SK-N-SH (cell line): ENCODE data around the gene DRD2.

ENCODE experiments used
- EP300 ChIP-seq, 2 experiments: IDR thresholded peaks; 2 replicates each; pipeline versions ENCODE4 v1.4.0 to v1.6.1; 2012; ENCODE audit warnings: borderline replicate concordance in 1 of 2, low read depth in 1 of 2, low read length in 1 of 2
- GABPA ChIP-seq: IDR thresholded peaks from 2 replicates; pipeline ENCODE4 v1.4.0; 2012; ENCODE audit warnings: low read depth, mild to moderate bottlenecking
- MXI1 ChIP-seq: IDR thresholded peaks from 2 replicates; pipeline ENCODE4 v1.6.1; 2012; ENCODE audit warnings: mild to moderate bottlenecking, low read depth, low read length, improper control_type of control experiment
- NFIC ChIP-seq: IDR thresholded peaks from 2 replicates; pipeline ENCODE4 v1.4.0; 2012; ENCODE audit warnings: borderline replicate concordance
- POLR2AphosphoS5 ChIP-seq: IDR thresholded peaks from 2 replicates; pipeline ENCODE4 v1.6.1; 2012; ENCODE audit warnings: low read depth, low read length
- RAD21 ChIP-seq: IDR thresholded peaks from 2 replicates; pipeline ENCODE4 v1.6.1; 2012; ENCODE audit warnings: mild to moderate bottlenecking, low read length
- SIN3A ChIP-seq: IDR thresholded peaks from 2 replicates; pipeline ENCODE4 v1.6.1; 2012; ENCODE audit warnings: low read depth, mild to moderate bottlenecking, low read length, moderate library complexity, borderline replicate concordance
- TEAD4 ChIP-seq: IDR thresholded peaks from 2 replicates; pipeline ENCODE4 v1.4.0; 2012; ENCODE audit warnings: mild to moderate bottlenecking, borderline replicate concordance; ENCODE audit not compliant: insufficient read depth
- USF2 ChIP-seq: fragments of 150-350 bp; IDR thresholded peaks from 2 replicates; pipeline ENCODE4 v1.6.1; 2017; ENCODE audit warnings: antibody characterized with exemption, low read length, low read depth, borderline replicate concordance
- YY1 ChIP-seq: IDR thresholded peaks from 2 replicates; pipeline ENCODE4 v1.4.0; 2012; ENCODE audit warnings: low read depth, mild to moderate bottlenecking
- TF ChIP-seq, protein P1 (sequence below): IDR thresholded peaks from 2 replicates; pipeline ENCODE4 v1.6.1; 2012; ENCODE audit warnings: mild to moderate bottlenecking, low read depth, low read length, moderate library complexity
- TF ChIP-seq, protein P2 (sequence below): fragments of 200-600 bp; sonication (generic); IDR thresholded peaks from 2 replicates; pipeline ENCODE4 v1.6.1; 2017; ENCODE audit warnings: antibody characterized with exemption, mild to moderate bottlenecking, moderate library complexity
- TF ChIP-seq, protein P3 (sequence below): IDR thresholded peaks from 2 replicates; pipeline ENCODE4; 2012
- TF ChIP-seq, protein P4 (sequence below): IDR thresholded peaks from 2 replicates; pipeline ENCODE4 v1.4.0; 2012; ENCODE audit warnings: low read depth

DNA sequence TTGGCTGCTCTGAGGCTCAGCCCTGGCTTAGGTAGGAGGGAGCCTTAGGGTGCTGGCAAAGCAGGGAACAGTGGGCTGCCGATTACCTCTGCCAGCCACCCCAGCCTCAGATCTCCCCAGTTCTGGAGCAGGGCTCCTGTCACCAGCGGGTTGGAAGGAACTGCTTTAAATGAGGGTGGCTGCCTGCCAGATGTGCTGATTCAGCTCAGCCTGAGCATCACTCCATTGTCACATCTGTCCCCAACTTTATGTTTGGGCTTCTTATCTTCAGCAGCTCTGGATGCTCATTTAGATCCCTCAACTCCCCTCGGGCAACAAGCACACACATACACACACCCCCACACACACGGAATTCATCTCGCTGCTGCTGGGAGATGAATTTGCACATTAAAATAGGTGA lies 104.6 kb downstream of the DRD2 start:
- TF ChIP-seq, protein P1, sequence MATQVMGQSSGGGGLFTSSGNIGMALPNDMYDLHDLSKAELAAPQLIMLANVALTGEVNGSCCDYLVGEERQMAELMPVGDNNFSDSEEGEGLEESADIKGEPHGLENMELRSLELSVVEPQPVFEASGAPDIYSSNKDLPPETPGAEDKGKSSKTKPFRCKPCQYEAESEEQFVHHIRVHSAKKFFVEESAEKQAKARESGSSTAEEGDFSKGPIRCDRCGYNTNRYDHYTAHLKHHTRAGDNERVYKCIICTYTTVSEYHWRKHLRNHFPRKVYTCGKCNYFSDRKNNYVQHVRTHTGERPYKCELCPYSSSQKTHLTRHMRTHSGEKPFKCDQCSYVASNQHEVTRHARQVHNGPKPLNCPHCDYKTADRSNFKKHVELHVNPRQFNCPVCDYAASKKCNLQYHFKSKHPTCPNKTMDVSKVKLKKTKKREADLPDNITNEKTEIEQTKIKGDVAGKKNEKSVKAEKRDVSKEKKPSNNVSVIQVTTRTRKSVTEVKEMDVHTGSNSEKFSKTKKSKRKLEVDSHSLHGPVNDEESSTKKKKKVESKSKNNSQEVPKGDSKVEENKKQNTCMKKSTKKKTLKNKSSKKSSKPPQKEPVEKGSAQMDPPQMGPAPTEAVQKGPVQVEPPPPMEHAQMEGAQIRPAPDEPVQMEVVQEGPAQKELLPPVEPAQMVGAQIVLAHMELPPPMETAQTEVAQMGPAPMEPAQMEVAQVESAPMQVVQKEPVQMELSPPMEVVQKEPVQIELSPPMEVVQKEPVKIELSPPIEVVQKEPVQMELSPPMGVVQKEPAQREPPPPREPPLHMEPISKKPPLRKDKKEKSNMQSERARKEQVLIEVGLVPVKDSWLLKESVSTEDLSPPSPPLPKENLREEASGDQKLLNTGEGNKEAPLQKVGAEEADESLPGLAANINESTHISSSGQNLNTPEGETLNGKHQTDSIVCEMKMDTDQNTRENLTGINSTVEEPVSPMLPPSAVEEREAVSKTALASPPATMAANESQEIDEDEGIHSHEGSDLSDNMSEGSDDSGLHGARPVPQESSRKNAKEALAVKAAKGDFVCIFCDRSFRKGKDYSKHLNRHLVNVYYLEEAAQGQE, result no peak
- TF ChIP-seq MXI1 (no peak), NFIC (no peak), GABPA (no peak), YY1 (no peak), RAD21 (no peak), POLR2AphosphoS5 (no peak), SIN3A (no peak), EP300 (IDR thresholded peaks at IDR 0.05; ENCODE audit: borderline replicate concordance in 1 of 2, low read depth in 1 of 2, low read length in 1 of 2) (no peak), USF2 (no peak), TEAD4 (no peak)
- TF ChIP-seq, protein P2, sequence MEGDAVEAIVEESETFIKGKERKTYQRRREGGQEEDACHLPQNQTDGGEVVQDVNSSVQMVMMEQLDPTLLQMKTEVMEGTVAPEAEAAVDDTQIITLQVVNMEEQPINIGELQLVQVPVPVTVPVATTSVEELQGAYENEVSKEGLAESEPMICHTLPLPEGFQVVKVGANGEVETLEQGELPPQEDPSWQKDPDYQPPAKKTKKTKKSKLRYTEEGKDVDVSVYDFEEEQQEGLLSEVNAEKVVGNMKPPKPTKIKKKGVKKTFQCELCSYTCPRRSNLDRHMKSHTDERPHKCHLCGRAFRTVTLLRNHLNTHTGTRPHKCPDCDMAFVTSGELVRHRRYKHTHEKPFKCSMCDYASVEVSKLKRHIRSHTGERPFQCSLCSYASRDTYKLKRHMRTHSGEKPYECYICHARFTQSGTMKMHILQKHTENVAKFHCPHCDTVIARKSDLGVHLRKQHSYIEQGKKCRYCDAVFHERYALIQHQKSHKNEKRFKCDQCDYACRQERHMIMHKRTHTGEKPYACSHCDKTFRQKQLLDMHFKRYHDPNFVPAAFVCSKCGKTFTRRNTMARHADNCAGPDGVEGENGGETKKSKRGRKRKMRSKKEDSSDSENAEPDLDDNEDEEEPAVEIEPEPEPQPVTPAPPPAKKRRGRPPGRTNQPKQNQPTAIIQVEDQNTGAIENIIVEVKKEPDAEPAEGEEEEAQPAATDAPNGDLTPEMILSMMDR, result no peak
- TF ChIP-seq, protein P3, sequence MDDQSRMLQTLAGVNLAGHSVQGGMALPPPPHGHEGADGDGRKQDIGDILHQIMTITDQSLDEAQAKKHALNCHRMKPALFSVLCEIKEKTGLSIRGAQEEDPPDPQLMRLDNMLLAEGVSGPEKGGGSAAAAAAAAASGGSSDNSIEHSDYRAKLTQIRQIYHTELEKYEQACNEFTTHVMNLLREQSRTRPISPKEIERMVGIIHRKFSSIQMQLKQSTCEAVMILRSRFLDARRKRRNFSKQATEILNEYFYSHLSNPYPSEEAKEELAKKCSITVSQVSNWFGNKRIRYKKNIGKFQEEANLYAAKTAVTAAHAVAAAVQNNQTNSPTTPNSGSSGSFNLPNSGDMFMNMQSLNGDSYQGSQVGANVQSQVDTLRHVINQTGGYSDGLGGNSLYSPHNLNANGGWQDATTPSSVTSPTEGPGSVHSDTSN, result no peak
- TF ChIP-seq, protein P4, sequence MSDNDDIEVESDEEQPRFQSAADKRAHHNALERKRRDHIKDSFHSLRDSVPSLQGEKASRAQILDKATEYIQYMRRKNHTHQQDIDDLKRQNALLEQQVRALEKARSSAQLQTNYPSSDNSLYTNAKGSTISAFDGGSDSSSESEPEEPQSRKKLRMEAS, result no peak
